IMR-90 (cell line): ENCODE measurements around the gene CKB. TPM values are rescaled to one million over a fixed set of nuclear protein-coding genes. Genes with fewer than 3 reads are reported as not detected.

Experiments
- ATAC-seq: fragments of 200-7000 bp; cut with Tn5 transposase; 2 replicates; pipeline ENCODE4 v1.9.1; 2020; ENCODE audit warnings: low read depth, mild to moderate bottlenecking, moderate library complexity
- Bru-seq: library from RNA; stranded (reverse); fragments of 400-500 nt; gene quantifications from one replicate; lab custom pipeline; 2021; lab: Mats Ljungman, UMichigan
- BruChase-seq, 2 experiments: library from RNA; stranded (reverse); fragments of 400-500 nt; gene quantifications; one replicate each; lab custom pipeline; 2021; lab: Mats Ljungman, UMichigan
- BruUV-seq: library from RNA; stranded (reverse); fragments of 400-500 nt; replicated peaks from 2 replicates; lab custom pipeline; 2021; lab: Mats Ljungman, UMichigan
- CTCF ChIA-PET: fragments of 300-600 bp; formaldehyde crosslinking; extraction: SDS; loops from one replicate; lab custom pipeline; 2021; ENCODE audit warnings: antibody characterized with exemption; lab: Yijun Ruan, JAX
- POLR2A ChIA-PET: fragments of 300-600 bp; sonication (Branson Sonifier 250); formaldehyde crosslinking; loops from one replicate; lab custom pipeline; 2022; ENCODE audit warnings: antibody characterized with exemption; ENCODE audit not compliant: unreplicated experiment; lab: Charles Lee
- DNase-seq: peaks from one replicate; pipeline ENCODE4 v3.0.0; 2013
- H2AFZ ChIP-seq: replicated peaks from 2 replicates; pipeline ENCODE3; 2013; ENCODE audit warnings: low read length, mild to moderate bottlenecking; ENCODE audit not compliant: poor library complexity
- H2AK5ac ChIP-seq: 2 replicates; pipeline ENCODE4 v1.6.1; 2013; ENCODE audit warnings: low read depth, low read length, inconsistent platforms
- H2AK9ac ChIP-seq: replicated peaks from 2 replicates; pipeline ENCODE3; 2013; ENCODE audit warnings: mild to moderate bottlenecking, low read depth, low read length, moderate library complexity; ENCODE audit not compliant: poor library complexity
- H2BK120ac ChIP-seq: 2 replicates; pipeline ENCODE4 v1.6.1; 2013; ENCODE audit warnings: low read depth, low read length, inconsistent platforms
- H2BK15ac ChIP-seq: 3 replicates; pipeline ENCODE4 v1.6.1; 2013; ENCODE audit warnings: low read depth, low read length, inconsistent platforms
- H2BK20ac ChIP-seq: 2 replicates; pipeline ENCODE4 v1.6.1; 2013; ENCODE audit warnings: low read depth, mild to moderate bottlenecking, inconsistent platforms, low read length, moderate library complexity
- H2BK5ac ChIP-seq: 2 replicates; pipeline ENCODE4 v1.6.1; 2013; ENCODE audit warnings: mild to moderate bottlenecking, low read depth, low read length, inconsistent platforms; ENCODE audit not compliant: poor library complexity, severe bottlenecking
- H3K14ac ChIP-seq: replicated peaks from 2 replicates; pipeline ENCODE4 v1.6.1; 2013; ENCODE audit warnings: low read depth, low read length, inconsistent platforms
- H3K18ac ChIP-seq: 2 replicates; pipeline ENCODE4 v1.6.1; 2013; ENCODE audit warnings: low read depth, low read length, control low read depth
- H3K23ac ChIP-seq: 2 replicates; pipeline ENCODE4 v1.6.1; 2013; ENCODE audit warnings: low read depth, low read length, inconsistent platforms
- H3K27ac ChIP-seq: 2 replicates; pipeline ENCODE4 v1.5.1; 2013; ENCODE audit warnings: mild to moderate bottlenecking, control low read depth, low read length; ENCODE audit not compliant: insufficient read depth
- H3K27me3 ChIP-seq: 2 replicates; pipeline ENCODE4 v1.6.1; 2013; ENCODE audit warnings: low read length; ENCODE audit not compliant: control insufficient read depth, insufficient read depth
- H3K36me3 ChIP-seq: 2 replicates; pipeline ENCODE4 v1.6.1; 2013; ENCODE audit warnings: low read length, mixed read lengths; ENCODE audit not compliant: control insufficient read depth, insufficient read depth
- H3K4ac ChIP-seq: 2 replicates; pipeline ENCODE4 v1.6.1; 2013; ENCODE audit warnings: low read depth, low read length, inconsistent platforms
- H3K4me1 ChIP-seq: 2 replicates; pipeline ENCODE4 v1.6.1; 2013; ENCODE audit warnings: low read length, mixed read lengths; ENCODE audit not compliant: control insufficient read depth, insufficient read depth
- H3K4me2 ChIP-seq: 2 replicates; pipeline ENCODE4 v1.6.1; 2013; ENCODE audit warnings: low read depth, mild to moderate bottlenecking, control low read depth, low read length, moderate library complexity
- H3K4me3 ChIP-seq: 2 replicates; pipeline ENCODE4 v1.5.1; 2013; ENCODE audit warnings: low read depth, mild to moderate bottlenecking, control low read depth, low read length, moderate library complexity; ENCODE audit not compliant: insufficient read depth
- H3K56ac ChIP-seq: 2 replicates; pipeline ENCODE4 v1.6.1; 2013; ENCODE audit warnings: low read length, inconsistent platforms; ENCODE audit not compliant: insufficient read depth; ENCODE audit errors: extremely low read depth
- H3K79me1 ChIP-seq, 2 experiments: 2 replicates each; pipeline ENCODE4 v1.6.1; 2013; ENCODE audit warnings: low read length in 2 of 2, inconsistent platforms in 1 of 2, low read depth in 1 of 2
- H3K9ac ChIP-seq: 2 replicates; pipeline ENCODE4 v1.6.1; 2013; ENCODE audit warnings: low read depth, low read length, control low read depth
- H3K9me1 ChIP-seq: 2 replicates; pipeline ENCODE4 v1.6.1; 2013; ENCODE audit warnings: low read length, inconsistent platforms; ENCODE audit not compliant: insufficient read depth
- H3K9me3 ChIP-seq: 2 replicates; pipeline ENCODE4 v1.6.1; 2013; ENCODE audit warnings: low read length; ENCODE audit not compliant: control insufficient read depth, insufficient read depth
- H4K20me1 ChIP-seq: 2 replicates; pipeline ENCODE4 v1.6.1; 2013; ENCODE audit warnings: low read length, inconsistent platforms; ENCODE audit not compliant: insufficient read depth
- H4K5ac ChIP-seq: 2 replicates; pipeline ENCODE4 v1.6.1; 2013; ENCODE audit warnings: mild to moderate bottlenecking, low read depth, low read length, control low read depth
- H4K8ac ChIP-seq, 2 experiments: 2 replicates each; pipeline ENCODE4 v1.6.1; 2013; ENCODE audit warnings: low read depth in 2 of 2, low read length in 2 of 2, control low read depth in 1 of 2, inconsistent platforms in 1 of 2
- H4K91ac ChIP-seq: 2 replicates; pipeline ENCODE4 v1.6.1; 2013; ENCODE audit warnings: low read depth, low read length, inconsistent platforms; ENCODE audit not compliant: insufficient read depth
- FOS ChIP-seq: fragments of 150-350 bp; IDR thresholded peaks from 2 replicates; pipeline ENCODE4 v1.6.1; 2016; ENCODE audit warnings: low read depth, low read length
- POLR2A ChIP-seq: IDR thresholded peaks from 2 replicates; pipeline ENCODE4 v1.6.1; 2012; ENCODE audit warnings: mild to moderate bottlenecking, low read depth, low read length
- SMC3 ChIP-seq: fragments of 150-350 bp; IDR thresholded peaks from 2 replicates; pipeline ENCODE4 v1.6.1; 2016; ENCODE audit warnings: low read depth, mild to moderate bottlenecking, antibody characterized with exemption, low read length, moderate library complexity
- WGBS, 2 experiments: methylation state at CpG; one replicate each; pipeline versions ENCODE4 v1.1.5 to v1.1.7; 2013; ENCODE audit warnings: missing lambda C conversion rate in 2 of 2; ENCODE audit not compliant: insufficient read length in 1 of 2; ENCODE audit errors: extremely low coverage in 2 of 2; 5-methylcytosine and 5-hydroxymethylcytosine counted together
- dilution Hi-C: fragments of 300-500 bp; cut with HindIII; formaldehyde crosslinking; loops from one replicate; pipeline ENCODE4 v1.14.3; 2018; ENCODE audit warnings: low sequenced_read_pairs; ENCODE audit not compliant: unreplicated experiment
- in situ Hi-C: fragments of 300-500 bp; cut with MboI; formaldehyde crosslinking; loops from 3 replicates; pipeline ENCODE4 v1.14.3; 2019; ENCODE audit warnings: low sequenced_read_pairs, inconsistent platforms, mixed read lengths
- intact Hi-C: fragments of 100-400 bp; cut with micrococcal nuclease; formaldehyde crosslinking; loops from 2 replicates; pipeline ENCODE4 v1.10.0; 2022
- long read RNA-seq: library from polyadenylated mRNA; unstranded; transcript quantifications from one replicate; pipeline ENCODE4 v2.0.0, GENCODE V29; 2021; ENCODE audit not compliant: unreplicated experiment
- polyA plus RNA-seq, 3 experiments: library from polyadenylated mRNA; depleted of rRNA; stranded (reverse); fragments of >200 nt; gene quantifications; 2 replicates each; pipeline ENCODE4 v1.2.3, GENCODE V29; 2012; ENCODE audit warnings: low replicate concordance in 1 of 3
- total RNA-seq: library from RNA; depleted of rRNA; stranded (reverse); fragments of >200 nt; gene quantifications from 2 replicates; pipeline ENCODE4 v1.2.3, GENCODE V29; 2012; rRNA removed

The CKB gene
- 17.7 and 31.7 TPM in 2 replicates for total RNA-seq
- polyA plus RNA-seq (2012; rRNA removed): 82.6 and 120 TPM in 2 replicates
- polyA plus RNA-seq (2012; cell fraction: cytosol; rRNA removed): 55.5 and 84.4 TPM in 2 replicates
- 78.1 and 241 TPM in 2 replicates for polyA plus RNA-seq (2012; cell fraction: nucleus; rRNA removed; ENCODE audit: low replicate concordance)
- Bru-seq, nascent RNA: percentile 33 among the genes with signal in this experiment
- BruChase-seq, experiment 1, labeled RNA remaining after a 6-hour chase: percentile 29 among the genes with signal in this experiment
- percentile 29 among the genes with signal in this experiment for BruChase-seq, experiment 2, labeled RNA remaining after a 2-hour chase
- long read RNA-seq, transcript CKB-201 (8 exons, 1,709 nt): minor isoform, 11 of 35 reads
- long read RNA-seq, transcript CKB-202 (4 exons, 1,170 nt): major isoform, 14 of 35 reads
- long read RNA-seq, partial matches to known transcripts: 9 of 35 reads
- long read RNA-seq, other reads (novel, unspliced or antisense): 0 of 35 reads

- H3K4ac ChIP-seq: peak within 1 kb of the TSS; percentile 18; the same call in 1 of the 2 replicates
- H2BK5ac ChIP-seq: no peak within 1 kb of the TSS
- no peak for TF ChIP-seq FOS
- TF ChIP-seq POLR2A: peak; percentile 88
- no peak for TF ChIP-seq SMC3
- intact Hi-C loops (no loop called here), in situ Hi-C loops (no loop called here), dilution Hi-C loops (no loop called here)
- peaks cover 17% of the 10 kb centered on the region for H3K4me1 ChIP-seq
- no peak within 1 kb of the TSS for H3K18ac ChIP-seq
- no peak within 1 kb of the TSS for H4K8ac ChIP-seq
- H3K9ac ChIP-seq: no peak within 1 kb of the TSS
- H3K79me1 ChIP-seq: peaks cover 0 to 5% of the 10 kb centered on the region in 2 experiments; a peak in 1 of 4 replicates
- no peak within 1 kb of the TSS for H3K14ac ChIP-seq
- peak within 1 kb of the TSS; percentile 88 for H2AFZ ChIP-seq
- H4K20me1 ChIP-seq: peaks cover 11% of the 10 kb centered on the region
- ChIA-PET POLR2A (no interaction called here), CTCF (no interaction called here)
- ATAC-seq (peak; percentile 45), DNase-seq (peak; percentile 45)
- no peak within 1 kb of the TSS for H2BK20ac ChIP-seq
- no peak within 1 kb of the TSS for H3K56ac ChIP-seq
- H3K9me3 ChIP-seq: no peaks in the 10 kb centered on the region
- H2AK9ac ChIP-seq: peak within 1 kb of the TSS; percentile 44
- H3K27me3 ChIP-seq: peaks cover 15% of the 10 kb centered on the region
- H4K5ac ChIP-seq: no peak within 1 kb of the TSS
- H3K4me3 ChIP-seq: peak within 1 kb of the TSS; percentile 59
- no peak within 1 kb of the TSS for H4K91ac ChIP-seq
- no TSS peak for BruUV-seq
- H3K36me3 ChIP-seq: no peaks in the 10 kb centered on the region
- no peak within 1 kb of the TSS for H2BK120ac ChIP-seq
- peak within 1 kb of the TSS; percentile 99 for H3K4me2 ChIP-seq
- H2BK15ac ChIP-seq: no peak within 1 kb of the TSS
- 0 out of 2 replicates have a peak within 1 kb of the TSS, but pooled peaks have one; percentile 56 for H2AK5ac ChIP-seq
- H3K23ac ChIP-seq: peak within 1 kb of the TSS; percentile 20; the same call in 1 of the 2 replicates
- no peaks in the 10 kb centered on the region; the same call in 1 of the 2 replicates for H3K9me1 ChIP-seq
- 2% methylated on average over 64 of the region's 107 CpGs; no CpG with 5 or more reads in 1 of the 2 experiments for WGBS, 2 experiments
- H3K27ac ChIP-seq: no peak within 1 kb of the TSS
Measured at GRCh38 chr14:103522649-103523574, at the start of gene CKB. TSS of gene CKB (minus strand) at chr14:103522830. CDS start at chr14:103522493, 337 bp downstream.
